ENCODE data around the gene BYSL.

- TF ChIP-seq MYC (IDR thresholded peaks at IDR 0.05; ENCODE audit: low read depth, low read length) (no peak), CTCF (IDR thresholded peaks at IDR 0.05; ENCODE audit: low read depth, low read length) (no peak)
Observed at GRCh38 chr6:41909727-41910126, 11.6 kb upstream of the BYSL start.
